GM23338 (cell line): ENCODE results near the gene TWIST2. TPM values are rescaled to one million over a fixed set of nuclear protein-coding genes. Genes with fewer than 3 reads are reported as not detected.

Source experiments
- ATAC-seq: fragments of 200-7000 bp; cut with Tn5 transposase; 3 replicates; pipeline ENCODE4 v1.9.1; 2020
- DNase-seq: peaks from one replicate; pipeline ENCODE4 v3.0.0-alpha.2; 2015; ENCODE audit warnings: low spot score
- H2AFZ ChIP-seq: fragments of 200-600 bp; sonication (generic); 2 replicates; pipeline ENCODE4 v1.8.0; 2016; ENCODE audit warnings: antibody characterized with exemption, mild to moderate bottlenecking, moderate library complexity
- H3F3A ChIP-seq: fragments of 200-600 bp; sonication (generic); replicated peaks from 2 replicates; pipeline ENCODE4 v1.8.0; 2017; ENCODE audit warnings: antibody characterized with exemption, mixed run types, low read depth
- H3K27ac ChIP-seq: fragments of 200-600 bp; sonication (generic); 2 replicates; pipeline ENCODE4 v1.6.1; 2016; ENCODE audit warnings: low read depth
- H3K27me3 ChIP-seq: fragments of 200-600 bp; sonication (generic); 2 replicates; pipeline ENCODE4 v1.8.0; 2016; ENCODE audit warnings: mild to moderate bottlenecking, mixed run types, moderate library complexity; ENCODE audit not compliant: insufficient read depth
- H3K36me3 ChIP-seq: fragments of 200-600 bp; sonication (generic); 2 replicates; pipeline ENCODE4 v1.8.0; 2016; ENCODE audit warnings: mild to moderate bottlenecking; ENCODE audit not compliant: insufficient read depth
- H3K4me1 ChIP-seq: fragments of 200-600 bp; sonication (generic); 2 replicates; pipeline ENCODE4 v1.8.0; 2016; ENCODE audit warnings: mild to moderate bottlenecking, moderate library complexity; ENCODE audit not compliant: insufficient read depth
- H3K4me2 ChIP-seq: fragments of 200-600 bp; sonication (generic); 2 replicates; pipeline ENCODE4 v1.7.1; 2017; ENCODE audit warnings: mixed run types
- H3K4me3 ChIP-seq: fragments of 200-600 bp; sonication (generic); 2 replicates; pipeline ENCODE4 v1.6.1; 2016; ENCODE audit warnings: mixed run types
- H3K79me2 ChIP-seq: fragments of 200-600 bp; sonication (generic); replicated peaks from 2 replicates; pipeline ENCODE4 v1.8.0; 2017; ENCODE audit warnings: mild to moderate bottlenecking; ENCODE audit not compliant: insufficient read depth
- H3K9me2 ChIP-seq: fragments of 200-600 bp; sonication (generic); 2 replicates; pipeline ENCODE4 v1.8.0; 2017; ENCODE audit not compliant: insufficient read depth
- H4K20me1 ChIP-seq: fragments of 200-600 bp; sonication (generic); replicated peaks from 2 replicates; pipeline ENCODE4 v1.8.0; 2017; ENCODE audit warnings: mild to moderate bottlenecking; ENCODE audit not compliant: insufficient read depth
- H3K27ac Mint-ChIP-seq: 2 replicates; pipeline ENCODE4 v1.8.0; 2020; ENCODE audit warnings: inconsistent platforms, mild to moderate bottlenecking, moderate library complexity, mixed read lengths
- H3K27me3 Mint-ChIP-seq: 3 replicates; pipeline ENCODE4 v1.8.0; 2022; ENCODE audit warnings: low read depth, mild to moderate bottlenecking, moderate library complexity, mixed read lengths, inconsistent platforms; ENCODE audit not compliant: insufficient read depth, poor library complexity
- H3K36me3 Mint-ChIP-seq: 3 replicates; pipeline ENCODE4 v1.8.0; 2021; ENCODE audit warnings: low read depth, mild to moderate bottlenecking, inconsistent platforms, moderate library complexity, mixed read lengths
- H3K4me1 Mint-ChIP-seq: 3 replicates; pipeline ENCODE4 v1.8.0; 2020; ENCODE audit warnings: mild to moderate bottlenecking, inconsistent platforms, mixed read lengths
- H3K4me3 Mint-ChIP-seq: 3 replicates; pipeline ENCODE4 v1.8.0; 2021; ENCODE audit warnings: moderate library complexity, mild to moderate bottlenecking, inconsistent platforms, mixed read lengths
- H3K9me3 Mint-ChIP-seq: 3 replicates; pipeline ENCODE4 v1.8.0; 2020; ENCODE audit warnings: moderate library complexity, mild to moderate bottlenecking, inconsistent platforms, mixed read lengths
- CTCF ChIP-seq, 2 experiments: fragments of 200-600 bp in 1 of 2; sonication (generic) in 1 of 2; conservative IDR thresholded peaks; 2 replicates each; pipeline versions ENCODE4 v1.5.1 to v1.6.1; 2016 to 2017; ENCODE audit warnings: antibody characterized with exemption in 2 of 2, low read depth in 2 of 2, mild to moderate bottlenecking in 2 of 2, moderate library complexity in 1 of 2
- EZH2 ChIP-seq: fragments of 200-600 bp; sonication (generic); IDR thresholded peaks from one replicate; pipeline ENCODE4 v1.8.0; 2017; ENCODE audit warnings: antibody characterized with exemption, mild to moderate bottlenecking, low read depth; ENCODE audit not compliant: unreplicated experiment
- EZH2phosphoT487 ChIP-seq: fragments of 200-600 bp; sonication (generic); IDR thresholded peaks from one replicate; pipeline ENCODE4 v1.8.1; 2018; ENCODE audit warnings: antibody characterized with exemption; ENCODE audit not compliant: unreplicated experiment
- POLR2AphosphoS5 ChIP-seq: IDR thresholded peaks from 2 replicates; pipeline ENCODE4 v1.6.1; 2016; ENCODE audit warnings: antibody characterized with exemption, low read depth
- REST ChIP-seq: IDR thresholded peaks from one replicate; pipeline ENCODE4 v1.6.1; 2018; ENCODE audit warnings: antibody characterized with exemption; ENCODE audit not compliant: unreplicated experiment
- STAT1 ChIP-seq: IDR thresholded peaks from one replicate; pipeline ENCODE4 v1.6.1; 2016; ENCODE audit warnings: antibody characterized with exemption; ENCODE audit not compliant: unreplicated experiment
- ZNF114 ChIP-seq: fragments of 250-450 bp; sonication (Bioruptor Pico); IDR thresholded peaks from 2 replicates; pipeline ENCODE4 v1.5.0; 2020; ENCODE audit warnings: mild to moderate bottlenecking, moderate library complexity
- ZNF331 ChIP-seq: fragments of 250-450 bp; sonication (Bioruptor Pico); IDR thresholded peaks from 2 replicates; pipeline ENCODE4 v1.5.0; 2020; ENCODE audit warnings: low read depth, mild to moderate bottlenecking, moderate library complexity
- polyA plus RNA-seq: library from polyadenylated mRNA; unstranded; fragments of >200 nt; fragmentation: Nextera tagmentation; extraction: Ambion mirVana; gene quantifications from 2 replicates; pipeline ENCODE4 v1.2.1, GENCODE V29; 2016
- total RNA-seq: library from RNA; depleted of rRNA; stranded (reverse); fragments of >200 nt; shearing (Covaris generic); gene quantifications from 2 replicates; pipeline ENCODE4 v1.2.3, GENCODE V29; 2014
- TF ChIP-seq, protein P1 (sequence below): IDR thresholded peaks from 2 replicates; pipeline ENCODE4 v1.6.1; 2016; ENCODE audit warnings: antibody characterized with exemption
- TF ChIP-seq, protein P2 (sequence below): fragments of 250-450 bp; sonication (Bioruptor Pico); IDR thresholded peaks from 2 replicates; pipeline ENCODE4 v1.5.0; 2020; ENCODE audit warnings: mild to moderate bottlenecking, moderate library complexity

The TWIST2 gene
- total and polyA plus RNA-seq, 2 experiments from 2014 or later: 7.0 to 12.5 TPM

DNA sequence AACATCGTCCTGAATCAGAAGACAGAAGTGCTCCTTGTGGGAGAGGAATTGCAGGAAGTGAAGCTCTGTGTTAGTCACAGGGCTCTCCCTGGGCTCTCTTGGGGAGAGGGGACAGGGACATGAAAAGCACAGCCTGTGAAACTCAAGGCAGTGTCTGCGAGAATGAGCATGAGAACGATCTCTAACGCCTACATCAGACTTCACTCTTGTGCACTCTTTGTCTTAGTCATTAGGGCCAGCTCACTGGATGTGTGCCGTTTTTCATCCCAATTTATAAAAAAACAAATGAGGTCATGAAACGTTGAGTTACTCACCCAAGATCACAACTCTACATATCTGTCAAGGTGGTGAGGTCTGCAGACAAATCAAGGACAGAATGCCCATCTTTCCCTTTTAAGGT, 27.0 kb upstream of the TWIST2 start:
- Histone ChIP-seq H3K27me3 (no peaks in the 10 kb centered on the region), H3K4me1 (peaks cover 8% of the 10 kb centered on the region; the same call in 1 of the 2 replicates), H4K20me1 (no peaks in the 10 kb centered on the region), H3K4me2 (no peak overlapping the region), H2AFZ (no peak overlapping the region), H3K36me3 (0 out of 2 replicates have a peak, but pooled peaks cover 3% of the 10 kb centered on the region), H3F3A (no peaks in the 10 kb centered on the region), H3K4me3 (no peak overlapping the region), H3K9me2 (no peaks in the 10 kb centered on the region), H3K27ac (no peak overlapping the region), H3K79me2 (no peaks in the 10 kb centered on the region)
- Mint-ChIP-seq H3K4me3 (no peak overlapping the region), H3K4me1 (peaks cover 16% of the 10 kb centered on the region), H3K27ac (no peak overlapping the region), H3K36me3 (peaks cover 8% of the 10 kb centered on the region; the same call in 1 of the 3 replicates), H3K9me3 (peaks cover 36% of the 10 kb centered on the region), H3K27me3 (peaks cover 6% of the 10 kb centered on the region)
- ATAC-seq: no peak
- no peak for TF ChIP-seq CTCF (conservative IDR thresholded peaks at IDR 0.05; ENCODE audit: low read depth in 2 of 2)
- TF ChIP-seq, protein P1, sequence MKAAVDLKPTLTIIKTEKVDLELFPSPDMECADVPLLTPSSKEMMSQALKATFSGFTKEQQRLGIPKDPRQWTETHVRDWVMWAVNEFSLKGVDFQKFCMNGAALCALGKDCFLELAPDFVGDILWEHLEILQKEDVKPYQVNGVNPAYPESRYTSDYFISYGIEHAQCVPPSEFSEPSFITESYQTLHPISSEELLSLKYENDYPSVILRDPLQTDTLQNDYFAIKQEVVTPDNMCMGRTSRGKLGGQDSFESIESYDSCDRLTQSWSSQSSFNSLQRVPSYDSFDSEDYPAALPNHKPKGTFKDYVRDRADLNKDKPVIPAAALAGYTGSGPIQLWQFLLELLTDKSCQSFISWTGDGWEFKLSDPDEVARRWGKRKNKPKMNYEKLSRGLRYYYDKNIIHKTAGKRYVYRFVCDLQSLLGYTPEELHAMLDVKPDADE: no peak
- TF ChIP-seq, protein P2, sequence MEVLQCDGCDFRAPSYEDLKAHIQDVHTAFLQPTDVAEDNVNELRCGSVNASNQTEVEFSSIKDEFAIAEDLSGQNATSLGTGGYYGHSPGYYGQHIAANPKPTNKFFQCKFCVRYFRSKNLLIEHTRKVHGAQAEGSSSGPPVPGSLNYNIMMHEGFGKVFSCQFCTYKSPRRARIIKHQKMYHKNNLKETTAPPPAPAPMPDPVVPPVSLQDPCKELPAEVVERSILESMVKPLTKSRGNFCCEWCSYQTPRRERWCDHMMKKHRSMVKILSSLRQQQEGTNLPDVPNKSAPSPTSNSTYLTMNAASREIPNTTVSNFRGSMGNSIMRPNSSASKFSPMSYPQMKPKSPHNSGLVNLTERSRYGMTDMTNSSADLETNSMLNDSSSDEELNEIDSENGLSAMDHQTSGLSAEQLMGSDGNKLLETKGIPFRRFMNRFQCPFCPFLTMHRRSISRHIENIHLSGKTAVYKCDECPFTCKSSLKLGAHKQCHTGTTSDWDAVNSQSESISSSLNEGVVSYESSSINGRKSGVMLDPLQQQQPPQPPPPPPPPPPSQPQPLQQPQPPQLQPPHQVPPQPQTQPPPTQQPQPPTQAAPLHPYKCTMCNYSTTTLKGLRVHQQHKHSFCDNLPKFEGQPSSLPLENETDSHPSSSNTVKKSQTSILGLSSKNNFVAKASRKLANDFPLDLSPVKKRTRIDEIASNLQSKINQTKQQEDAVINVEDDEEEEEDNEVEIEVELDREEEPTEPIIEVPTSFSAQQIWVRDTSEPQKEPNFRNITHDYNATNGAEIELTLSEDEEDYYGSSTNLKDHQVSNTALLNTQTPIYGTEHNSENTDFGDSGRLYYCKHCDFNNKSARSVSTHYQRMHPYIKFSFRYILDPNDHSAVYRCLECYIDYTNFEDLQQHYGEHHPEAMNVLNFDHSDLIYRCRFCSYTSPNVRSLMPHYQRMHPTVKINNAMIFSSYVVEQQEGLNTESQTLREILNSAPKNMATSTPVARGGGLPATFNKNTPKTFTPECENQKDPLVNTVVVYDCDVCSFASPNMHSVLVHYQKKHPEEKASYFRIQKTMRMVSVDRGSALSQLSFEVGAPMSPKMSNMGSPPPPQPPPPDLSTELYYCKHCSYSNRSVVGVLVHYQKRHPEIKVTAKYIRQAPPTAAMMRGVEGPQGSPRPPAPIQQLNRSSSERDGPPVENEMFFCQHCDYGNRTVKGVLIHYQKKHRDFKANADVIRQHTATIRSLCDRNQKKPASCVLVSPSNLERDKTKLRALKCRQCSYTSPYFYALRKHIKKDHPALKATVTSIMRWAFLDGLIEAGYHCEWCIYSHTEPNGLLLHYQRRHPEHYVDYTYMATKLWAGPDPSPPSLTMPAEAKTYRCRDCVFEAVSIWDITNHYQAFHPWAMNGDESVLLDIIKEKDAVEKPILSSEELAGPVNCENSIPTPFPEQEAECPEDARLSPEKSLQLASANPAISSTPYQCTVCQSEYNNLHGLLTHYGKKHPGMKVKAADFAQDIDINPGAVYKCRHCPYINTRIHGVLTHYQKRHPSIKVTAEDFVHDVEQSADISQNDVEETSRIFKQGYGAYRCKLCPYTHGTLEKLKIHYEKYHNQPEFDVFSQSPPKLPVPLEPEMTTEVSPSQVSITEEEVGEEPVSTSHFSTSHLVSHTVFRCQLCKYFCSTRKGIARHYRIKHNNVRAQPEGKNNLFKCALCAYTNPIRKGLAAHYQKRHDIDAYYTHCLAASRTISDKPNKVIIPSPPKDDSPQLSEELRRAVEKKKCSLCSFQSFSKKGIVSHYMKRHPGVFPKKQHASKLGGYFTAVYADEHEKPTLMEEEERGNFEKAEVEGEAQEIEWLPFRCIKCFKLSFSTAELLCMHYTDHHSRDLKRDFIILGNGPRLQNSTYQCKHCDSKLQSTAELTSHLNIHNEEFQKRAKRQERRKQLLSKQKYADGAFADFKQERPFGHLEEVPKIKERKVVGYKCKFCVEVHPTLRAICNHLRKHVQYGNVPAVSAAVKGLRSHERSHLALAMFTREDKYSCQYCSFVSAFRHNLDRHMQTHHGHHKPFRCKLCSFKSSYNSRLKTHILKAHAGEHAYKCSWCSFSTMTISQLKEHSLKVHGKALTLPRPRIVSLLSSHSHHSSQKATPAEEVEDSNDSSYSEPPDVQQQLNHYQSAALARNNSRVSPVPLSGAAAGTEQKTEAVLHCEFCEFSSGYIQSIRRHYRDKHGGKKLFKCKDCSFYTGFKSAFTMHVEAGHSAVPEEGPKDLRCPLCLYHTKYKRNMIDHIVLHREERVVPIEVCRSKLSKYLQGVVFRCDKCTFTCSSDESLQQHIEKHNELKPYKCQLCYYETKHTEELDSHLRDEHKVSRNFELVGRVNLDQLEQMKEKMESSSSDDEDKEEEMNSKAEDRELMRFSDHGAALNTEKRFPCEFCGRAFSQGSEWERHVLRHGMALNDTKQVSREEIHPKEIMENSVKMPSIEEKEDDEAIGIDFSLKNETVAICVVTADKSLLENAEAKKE (CRISPR knock-in tag): no peak
- TF ChIP-seq STAT1: no peak
- no peak for TF ChIP-seq ZNF331 (CRISPR knock-in tag)
- no peak for TF ChIP-seq REST
- TF ChIP-seq POLR2AphosphoS5: no peak
- TF ChIP-seq EZH2: no peak
- no peak for TF ChIP-seq EZH2phosphoT487
- no peak for TF ChIP-seq ZNF114 (CRISPR knock-in tag)
- no peak for DNase-seq
